Natural killer cell (primary cell): ENCODE measurements around the gene ST3GAL5. TPM values are rescaled to one million over a fixed set of nuclear protein-coding genes. Genes with fewer than 3 reads are reported as not detected.

Experiments
- ATAC-seq, 3 donors: fragments of 150-1000 bp in 2 of 3; fragments of 200-7000 bp in 1 of 3; cut with Tn5 transposase; 1 replicate in 1 of 3; 2 replicates in 2 of 3; pipeline ENCODE4 v1.10.0; 2021; ENCODE audit warnings: mild to moderate bottlenecking in 2 of 3, moderate library complexity in 2 of 3
- DNase-seq, 2 donors: peaks; one replicate each; pipeline versions ENCODE4 v3.0.0 to v3.0.0-alpha.2; 2013 to 2021; ENCODE audit warnings: mixed read lengths in 1 of 2
- H3K27ac ChIP-seq: one replicate; pipeline ENCODE4 v1.5.1; 2013; ENCODE audit warnings: mild to moderate bottlenecking, low read length
- H3K27me3 ChIP-seq: one replicate; pipeline ENCODE4 v1.6.1; 2013; ENCODE audit warnings: low read length; ENCODE audit not compliant: control insufficient read depth, insufficient read depth
- H3K36me3 ChIP-seq: one replicate; pipeline ENCODE4 v1.6.1; 2013; ENCODE audit warnings: low read length; ENCODE audit not compliant: control insufficient read depth, insufficient read depth
- H3K4me1 ChIP-seq: one replicate; pipeline ENCODE4 v1.6.1; 2013; ENCODE audit warnings: low read length; ENCODE audit not compliant: control insufficient read depth, insufficient read depth
- H3K4me3 ChIP-seq: one replicate; pipeline ENCODE4 v1.5.1; 2013; ENCODE audit warnings: low read length
- H3K9me3 ChIP-seq: one replicate; pipeline ENCODE4 v1.6.1; 2013; ENCODE audit warnings: low read length; ENCODE audit not compliant: control insufficient read depth, insufficient read depth
- H3K27ac Mint-ChIP-seq, 2 donors: one replicate each; pipeline ENCODE4 v1.8.0; 2022; ENCODE audit warnings: mild to moderate bottlenecking in 2 of 2, mixed read lengths in 2 of 2, moderate library complexity in 1 of 2
- H3K27me3 Mint-ChIP-seq, 2 donors: one replicate each; pipeline ENCODE4 v1.8.0; 2022; ENCODE audit warnings: low read depth in 2 of 2, mixed read lengths in 2 of 2
- H3K36me3 Mint-ChIP-seq: one replicate; pipeline ENCODE4 v1.8.0; 2022; ENCODE audit warnings: mixed read lengths
- H3K4me1 Mint-ChIP-seq, 2 donors: one replicate each; pipeline ENCODE4 v1.8.0; 2022; ENCODE audit warnings: mixed read lengths in 2 of 2
- H3K4me3 Mint-ChIP-seq: one replicate; pipeline ENCODE4 v1.8.0; 2022; ENCODE audit warnings: mild to moderate bottlenecking, moderate library complexity, mixed read lengths
- H3K9me3 Mint-ChIP-seq, 2 donors: one replicate each; pipeline ENCODE4 v1.8.0; 2022; ENCODE audit warnings: mixed read lengths in 2 of 2
- CTCF ChIP-seq: fragments of 200-600 bp; IDR thresholded peaks from one replicate; pipeline ENCODE4 v1.8.0; 2022; ENCODE audit warnings: antibody characterized with exemption
- WGBS: methylation state at CpG from one replicate; pipeline ENCODE4 v1.1.7; 2013; ENCODE audit warnings: missing lambda C conversion rate; ENCODE audit not compliant: insufficient coverage; 5-methylcytosine and 5-hydroxymethylcytosine counted together
- intact Hi-C: fragments of 100-400 bp; cut with micrococcal nuclease; formaldehyde crosslinking; loops from one replicate; pipeline ENCODE4 v1.14.2; 2022
- total RNA-seq, 4 donors: library from RNA; stranded (reverse); fragments of 120-200 nt in 1 of 4; gene quantifications; one replicate each; pipeline versions ENCODE4 v1.2.3 to v1.2.4, GENCODE V29; 2013 to 2022

The ST3GAL5 gene
- total RNA-seq, 3 donors from 2014 or later (not counting 1 experiment from before 2014, with no cell fraction given), result 54.6 to 72.4 (median 66.1) TPM

GRCh38 chr2:85861650-85862049, 27.1 kb downstream of the ST3GAL5 start:
- no peak for TF ChIP-seq CTCF
- H3K4me3 Mint-ChIP-seq, result peak overlapping the region; percentile 51
- peaks cover 56 to 57% of the 10 kb centered on the region in 2 donors for H3K4me1 Mint-ChIP-seq
- H3K27me3 Mint-ChIP-seq, result no peaks in the 10 kb centered on the region
- H3K4me3 ChIP-seq, result no peak overlapping the region
- peak overlapping the region; percentile 56 for H3K27ac ChIP-seq
- no peaks in the 10 kb centered on the region for H3K9me3 ChIP-seq
- peaks cover 24% of the 10 kb centered on the region for H3K4me1 ChIP-seq
- WGBS, result no CpG with 5 or more reads among the region's 5 CpGs
- intact Hi-C loops, result loop anchor here (2.0 kb wide), 1 partner anchor 17 kb away; no protein-coding TSS in a partner anchor
- H3K36me3 ChIP-seq, result peaks cover 26% of the 10 kb centered on the region
- peak overlapping the region; percentile 82 to 86 for H3K27ac Mint-ChIP-seq
- no peaks in the 10 kb centered on the region for H3K27me3 ChIP-seq
- H3K36me3 Mint-ChIP-seq, result peaks cover 7% of the 10 kb centered on the region
- no peaks in the 10 kb centered on the region for H3K9me3 Mint-ChIP-seq
- no peak for ATAC-seq
- peak in 1 of 2 donors; percentile 45 for DNase-seq

- H3K27me3 ChIP-seq, result no peaks in the 10 kb centered on the region
- peaks cover 31% of the 10 kb centered on the region for H3K36me3 ChIP-seq
- H3K27ac ChIP-seq, result peak overlapping the region; percentile 56
- H3K4me1 ChIP-seq, result peaks cover 24% of the 10 kb centered on the region
- Mint-ChIP-seq H3K4me3 (peak overlapping the region; percentile 45), H3K27ac (peak overlapping the region; percentile 82 to 86), H3K27me3 (no peaks in the 10 kb centered on the region), H3K4me1 (peaks cover 51 to 53% of the 10 kb centered on the region in 2 donors), H3K36me3 (peaks cover 7% of the 10 kb centered on the region), H3K9me3 (no peaks in the 10 kb centered on the region)
- no peaks in the 10 kb centered on the region for H3K9me3 ChIP-seq
- intact Hi-C loops, result loop anchor here (2.0 kb wide), 1 partner anchor 18 kb away; no protein-coding TSS in a partner anchor
- no peak overlapping the region for H3K4me3 ChIP-seq
- peak in 1 of 2 donors; percentile 67 for DNase-seq
- WGBS, result 0% methylated on average over 1 of the region's 1 CpG
- TF ChIP-seq CTCF, result no peak
- ATAC-seq, result peak; percentile 40 to 56 (median 48)
These were observed 27.6 kb downstream of the ST3GAL5 start for GRCh38 chr2:85861180-85861579.

GRCh38 chr2:85858841-85859240, 29.9 kb downstream of the ST3GAL5 start:
- WGBS, result 95% methylated on average over 2 of the region's 3 CpGs
- no peaks in the 10 kb centered on the region for H3K27me3 Mint-ChIP-seq
- intact Hi-C loops, result no loop called here

More at GRCh38 chr2:85858841-85859240, 29.9 kb downstream of the ST3GAL5 start:
- DNase-seq (no peak), ATAC-seq (no peak)
- no peak overlapping the region for H3K4me3 ChIP-seq
- TF ChIP-seq CTCF, result no peak
- peaks cover 33% of the 10 kb centered on the region for H3K4me1 ChIP-seq
- H3K9me3 ChIP-seq, result no peaks in the 10 kb centered on the region
- H3K36me3 ChIP-seq, result peaks cover 34% of the 10 kb centered on the region
- no peaks in the 10 kb centered on the region for H3K27me3 ChIP-seq
- Mint-ChIP-seq H3K4me1 (peaks cover 56 to 59% of the 10 kb centered on the region in 2 donors), H3K36me3 (peaks cover 7% of the 10 kb centered on the region), H3K9me3 (no peaks in the 10 kb centered on the region), H3K27ac (peak overlapping the region; percentile 82 to 86), H3K4me3 (no peak overlapping the region)
- H3K27ac ChIP-seq, result no peak overlapping the region
